Neuron (in vitro differentiated cells): ENCODE results near the gene CDK19.
"Not testable (repeated sequence)": the region's sequence is repeated elsewhere in the genome, so short reads cannot be mapped to it uniquely, and the experiment has no call there.

Experiments used
- H2AFZ ChIP-seq: one replicate; pipeline ENCODE4 v1.6.1; 2013; ENCODE audit warnings: low read depth, mild to moderate bottlenecking, inconsistent platforms, low read length, moderate library complexity
- H3K27me3 ChIP-seq: one replicate; pipeline ENCODE4 v1.6.1; 2013; ENCODE audit warnings: low read length; ENCODE audit not compliant: insufficient read depth
- H3K36me3 ChIP-seq: one replicate; pipeline ENCODE4 v1.6.1; 2013; ENCODE audit warnings: low read length; ENCODE audit not compliant: insufficient read depth
- H3K4me1 ChIP-seq: one replicate; pipeline ENCODE4 v1.6.1; 2013; ENCODE audit warnings: low read length; ENCODE audit not compliant: insufficient read depth
- H3K4me3 ChIP-seq: 2 replicates; pipeline ENCODE4 v1.5.1; 2013; ENCODE audit warnings: mild to moderate bottlenecking, low read length, moderate library complexity
- H3K9me3 ChIP-seq: one replicate; pipeline ENCODE4 v1.6.1; 2013; ENCODE audit warnings: low read length

Gene CDK19

GRCh38 chr6:110761371-110761770 is 53.9 kb downstream of the CDK19 start:
- H3K36me3 ChIP-seq, result peaks cover 2% of the 10 kb centered on the region
- no peaks in the 10 kb centered on the region for H3K27me3 ChIP-seq
- H3K4me1 ChIP-seq, result no peaks in the 10 kb centered on the region
- peaks cover 2% of the 10 kb centered on the region for H3K9me3 ChIP-seq
- H3K4me3 ChIP-seq, result no peak overlapping the region
- no peak overlapping the region for H2AFZ ChIP-seq

- no peaks in the 10 kb centered on the region for H3K27me3 ChIP-seq
- peaks cover 2% of the 10 kb centered on the region for H3K36me3 ChIP-seq
- H2AFZ ChIP-seq, result no peak overlapping the region
- no peak overlapping the region for H3K4me3 ChIP-seq
- peaks cover 2% of the 10 kb centered on the region for H3K9me3 ChIP-seq
- H3K4me1 ChIP-seq, result no peaks in the 10 kb centered on the region
These were observed 54.7 kb downstream of the CDK19 start for GRCh38 chr6:110760589-110760988.

- H3K27me3 ChIP-seq, H3K9me3 ChIP-seq, H3K4me3 ChIP-seq, H3K36me3 ChIP-seq, H3K4me1 ChIP-seq, H2AFZ ChIP-seq: not testable (repeated sequence)
These were observed 55.2 kb downstream of the CDK19 start for GRCh38 chr6:110760098-110760497.

GRCh38 chr6:110757926-110758325 is 57.3 kb downstream of the CDK19 start:
- Histone ChIP-seq H2AFZ (no peak overlapping the region), H3K4me3 (no peak overlapping the region), H3K9me3 (no peaks in the 10 kb centered on the region), H3K36me3 (peaks cover 2% of the 10 kb centered on the region), H3K4me1 (no peaks in the 10 kb centered on the region), H3K27me3 (no peaks in the 10 kb centered on the region)

- no peak overlapping the region for H2AFZ ChIP-seq
- H3K27me3 ChIP-seq, result no peaks in the 10 kb centered on the region
- H3K4me1 ChIP-seq, result no peaks in the 10 kb centered on the region
- H3K9me3 ChIP-seq, result no peaks in the 10 kb centered on the region
- H3K36me3 ChIP-seq, result no peaks in the 10 kb centered on the region
- H3K4me3 ChIP-seq, result no peak overlapping the region
These were observed 58.5 kb downstream of the CDK19 start for GRCh38 chr6:110756817-110757216.

- Histone ChIP-seq H3K36me3 (no peaks in the 10 kb centered on the region), H3K27me3 (no peaks in the 10 kb centered on the region)
These were observed 59.8 kb downstream of the CDK19 start for GRCh38 chr6:110755411-110755834.

GRCh38 chr6:110753936-110754668 is 61.2 kb downstream of the CDK19 start:
- H2AFZ ChIP-seq, H3K4me1 ChIP-seq, H3K36me3 ChIP-seq, H3K27me3 ChIP-seq, H3K9me3 ChIP-seq, H3K4me3 ChIP-seq: not testable (repeated sequence)

More at GRCh38 chr6:110755411-110755834, 59.8 kb downstream of the CDK19 start:
- Histone ChIP-seq H3K4me3 (no peak overlapping the region), H3K4me1 (no peaks in the 10 kb centered on the region), H3K9me3 (no peaks in the 10 kb centered on the region), H2AFZ (no peak overlapping the region)

GRCh38 chr6:110748453-110748852 is 66.8 kb downstream of the CDK19 start:
- H3K9me3 ChIP-seq, result no peaks in the 10 kb centered on the region
- no peak overlapping the region for H3K4me3 ChIP-seq
- no peak overlapping the region for H2AFZ ChIP-seq
- no peaks in the 10 kb centered on the region for H3K4me1 ChIP-seq
- H3K27me3 ChIP-seq, result no peaks in the 10 kb centered on the region
- peaks cover 8% of the 10 kb centered on the region for H3K36me3 ChIP-seq

- H3K36me3 ChIP-seq, result peaks cover 12% of the 10 kb centered on the region
- no peaks in the 10 kb centered on the region for H3K27me3 ChIP-seq
- peaks cover 5% of the 10 kb centered on the region for H3K9me3 ChIP-seq
- H3K4me3 ChIP-seq, result no peak overlapping the region
- H2AFZ ChIP-seq, result no peak overlapping the region
- H3K4me1 ChIP-seq, result no peaks in the 10 kb centered on the region
These were observed 68.6 kb downstream of the CDK19 start for GRCh38 chr6:110746680-110747079.

- Histone ChIP-seq H3K27me3 (no peaks in the 10 kb centered on the region), H3K4me3 (no peak overlapping the region), H3K36me3 (peaks cover 22% of the 10 kb centered on the region), H2AFZ (no peak overlapping the region), H3K4me1 (no peaks in the 10 kb centered on the region), H3K9me3 (peaks cover 5% of the 10 kb centered on the region)
These were observed 70.3 kb downstream of the CDK19 start for GRCh38 chr6:110744991-110745390.

GRCh38 chr6:110742552-110742951 is 72.7 kb downstream of the CDK19 start:
- not testable (repeated sequence) for H3K4me1 ChIP-seq, H3K4me3 ChIP-seq, H2AFZ ChIP-seq, H3K27me3 ChIP-seq, H3K9me3 ChIP-seq
- peaks cover 22% of the 10 kb centered on the region for H3K36me3 ChIP-seq

GRCh38 chr6:110741517-110741916 is 73.8 kb downstream of the CDK19 start:
- no peak overlapping the region for H2AFZ ChIP-seq

GRCh38 chr6:110738899-110739365 is 76.3 kb downstream of the CDK19 start:
- Histone ChIP-seq H3K9me3 (peaks cover 5% of the 10 kb centered on the region), H3K36me3 (peaks cover 20% of the 10 kb centered on the region), H3K4me3 (no peak overlapping the region), H3K27me3 (no peaks in the 10 kb centered on the region), H2AFZ (no peak overlapping the region), H3K4me1 (no peaks in the 10 kb centered on the region)

More at GRCh38 chr6:110741517-110741916, 73.8 kb downstream of the CDK19 start:
- Histone ChIP-seq H3K27me3 (no peaks in the 10 kb centered on the region), H3K4me3 (no peak overlapping the region), H3K36me3 (peaks cover 22% of the 10 kb centered on the region), H3K9me3 (peaks cover 5% of the 10 kb centered on the region), H3K4me1 (no peaks in the 10 kb centered on the region)

GRCh38 chr6:110735666-110736065 is 79.6 kb downstream of the CDK19 start:
- no peaks in the 10 kb centered on the region for H3K9me3 ChIP-seq
- no peak overlapping the region for H3K4me3 ChIP-seq
- no peaks in the 10 kb centered on the region for H3K27me3 ChIP-seq
- H3K36me3 ChIP-seq, result peaks cover 11% of the 10 kb centered on the region
- no peak overlapping the region for H2AFZ ChIP-seq
- H3K4me1 ChIP-seq, result no peaks in the 10 kb centered on the region
